KMS-11 (cell line): ENCODE results near the gene C4orf33.

Experiments used
- H2AFZ ChIP-seq: fragments of 200-600 bp; sonication (generic); 2 replicates; pipeline ENCODE4 v1.6.1; 2016; ENCODE audit warnings: antibody characterized with exemption, mixed run types, low read depth
- H3K27ac ChIP-seq: fragments of 200-600 bp; sonication (generic); 2 replicates; pipeline ENCODE4 v1.6.1; 2016; ENCODE audit warnings: mild to moderate bottlenecking, mixed run types
- H3K27me3 ChIP-seq: fragments of 200-600 bp; sonication (generic); 2 replicates; pipeline ENCODE4 v1.6.1; 2017; ENCODE audit warnings: mild to moderate bottlenecking, low read depth, mixed run types, moderate library complexity; ENCODE audit not compliant: insufficient read depth
- H3K36me3 ChIP-seq: fragments of 200-600 bp; sonication (generic); 2 replicates; pipeline ENCODE4 v1.6.1; 2017; ENCODE audit warnings: mild to moderate bottlenecking, mixed run types; ENCODE audit not compliant: insufficient read depth
- H3K4me1 ChIP-seq: fragments of 200-600 bp; sonication (generic); 2 replicates; pipeline ENCODE4 v1.6.1; 2016; ENCODE audit warnings: mild to moderate bottlenecking, low read depth, mixed run types; ENCODE audit not compliant: poor library complexity, severe bottlenecking
- H3K4me2 ChIP-seq: fragments of 200-600 bp; sonication (generic); 2 replicates; pipeline ENCODE4 v1.7.0; 2016; ENCODE audit warnings: mild to moderate bottlenecking, mixed run types
- H3K4me3 ChIP-seq: fragments of 200-600 bp; sonication (generic); IDR thresholded peaks from 2 replicates; pipeline ENCODE4 v1.6.1; 2017; ENCODE audit warnings: low read depth, low read length, mixed read lengths; ENCODE audit not compliant: insufficient read depth
- H3K79me2 ChIP-seq: fragments of 200-600 bp; sonication (generic); 2 replicates; pipeline ENCODE4 v1.6.1; 2016; ENCODE audit warnings: low read depth, mixed run types; ENCODE audit not compliant: insufficient read depth
- H3K9ac ChIP-seq: fragments of 200-600 bp; sonication (generic); 2 replicates; pipeline ENCODE4 v1.6.1; 2016; ENCODE audit warnings: mild to moderate bottlenecking, mixed run types
- H4K20me1 ChIP-seq: fragments of 200-600 bp; sonication (generic); 2 replicates; pipeline ENCODE4 v1.6.1; 2016; ENCODE audit warnings: mild to moderate bottlenecking, mixed run types; ENCODE audit not compliant: insufficient read depth
- TF ChIP-seq, protein P1 (sequence below): fragments of 200-600 bp; sonication (generic); conservative IDR thresholded peaks from 2 replicates; pipeline ENCODE4 v1.6.1; 2017; ENCODE audit warnings: low read depth, mild to moderate bottlenecking, antibody characterized with exemption, low read length, moderate library complexity, mixed read lengths

The C4orf33 gene

DNA sequence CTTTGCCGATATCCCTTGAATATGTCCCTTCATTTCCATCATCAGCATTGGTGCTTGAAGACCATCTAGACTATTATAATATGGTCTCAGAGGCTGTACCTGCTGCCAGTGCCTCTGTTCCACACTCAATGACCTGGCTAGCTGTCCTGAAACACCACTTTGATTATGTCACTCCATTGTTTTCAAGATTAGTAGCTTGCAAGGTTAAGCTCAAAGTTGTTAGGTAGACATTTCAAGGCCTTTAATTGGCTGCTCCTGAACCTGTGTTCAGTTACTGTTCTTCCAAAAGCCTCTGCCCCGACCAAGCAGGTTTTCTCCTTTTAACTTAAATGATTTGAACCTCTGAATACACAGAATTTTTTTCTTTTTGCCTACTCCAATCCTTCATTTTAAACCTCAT is 52.9 kb downstream of the C4orf33 start:
- Histone ChIP-seq H3K9ac (no peak overlapping the region), H3K4me1 (no peaks in the 10 kb centered on the region), H3K4me2 (no peak overlapping the region), H2AFZ (no peak overlapping the region), H3K4me3 (no peak overlapping the region), H3K36me3 (no peaks in the 10 kb centered on the region), H3K27ac (no peak overlapping the region), H3K79me2 (no peaks in the 10 kb centered on the region), H3K27me3 (no peaks in the 10 kb centered on the region), H4K20me1 (no peaks in the 10 kb centered on the region)
- TF ChIP-seq, protein P1, sequence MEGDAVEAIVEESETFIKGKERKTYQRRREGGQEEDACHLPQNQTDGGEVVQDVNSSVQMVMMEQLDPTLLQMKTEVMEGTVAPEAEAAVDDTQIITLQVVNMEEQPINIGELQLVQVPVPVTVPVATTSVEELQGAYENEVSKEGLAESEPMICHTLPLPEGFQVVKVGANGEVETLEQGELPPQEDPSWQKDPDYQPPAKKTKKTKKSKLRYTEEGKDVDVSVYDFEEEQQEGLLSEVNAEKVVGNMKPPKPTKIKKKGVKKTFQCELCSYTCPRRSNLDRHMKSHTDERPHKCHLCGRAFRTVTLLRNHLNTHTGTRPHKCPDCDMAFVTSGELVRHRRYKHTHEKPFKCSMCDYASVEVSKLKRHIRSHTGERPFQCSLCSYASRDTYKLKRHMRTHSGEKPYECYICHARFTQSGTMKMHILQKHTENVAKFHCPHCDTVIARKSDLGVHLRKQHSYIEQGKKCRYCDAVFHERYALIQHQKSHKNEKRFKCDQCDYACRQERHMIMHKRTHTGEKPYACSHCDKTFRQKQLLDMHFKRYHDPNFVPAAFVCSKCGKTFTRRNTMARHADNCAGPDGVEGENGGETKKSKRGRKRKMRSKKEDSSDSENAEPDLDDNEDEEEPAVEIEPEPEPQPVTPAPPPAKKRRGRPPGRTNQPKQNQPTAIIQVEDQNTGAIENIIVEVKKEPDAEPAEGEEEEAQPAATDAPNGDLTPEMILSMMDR: no peak

- Histone ChIP-seq H3K4me1 (no peaks in the 10 kb centered on the region), H3K27ac (no peak overlapping the region), H3K4me3 (no peak overlapping the region), H3K27me3 (no peaks in the 10 kb centered on the region), H3K4me2 (no peak overlapping the region), H3K36me3 (no peaks in the 10 kb centered on the region), H3K79me2 (no peaks in the 10 kb centered on the region), H2AFZ (no peak overlapping the region), H4K20me1 (no peaks in the 10 kb centered on the region), H3K9ac (no peak overlapping the region)
- TF ChIP-seq, protein P1: no peak
Observed at GRCh38 chr4:129149906-129150305, 54.0 kb downstream of the C4orf33 start.

DNA sequence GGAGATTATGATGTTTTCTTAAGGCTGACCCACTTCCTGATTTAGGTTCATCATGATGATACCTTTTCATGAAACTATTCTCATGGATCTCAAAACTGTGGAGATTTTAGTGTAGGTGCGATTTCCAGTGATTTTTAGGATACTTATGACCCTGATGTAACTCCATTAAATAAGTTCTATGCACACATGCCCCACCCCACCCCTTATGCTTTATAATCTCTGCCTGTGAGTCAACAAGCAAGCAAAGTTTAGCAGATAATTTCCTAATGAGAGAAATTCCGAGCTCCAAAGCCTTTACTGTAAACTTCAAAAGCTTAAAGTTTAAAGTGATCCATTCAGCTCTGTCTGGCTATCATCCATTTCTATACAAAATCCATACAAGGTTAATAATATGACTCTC is 56.4 kb downstream of the C4orf33 start:
- H2AFZ ChIP-seq: no peak overlapping the region
- TF ChIP-seq, protein P1: no peak
- no peaks in the 10 kb centered on the region for H3K36me3 ChIP-seq
- H4K20me1 ChIP-seq: no peaks in the 10 kb centered on the region
- no peaks in the 10 kb centered on the region for H3K4me1 ChIP-seq
- H3K27me3 ChIP-seq: no peaks in the 10 kb centered on the region
- no peak overlapping the region for H3K4me3 ChIP-seq
- H3K4me2 ChIP-seq: no peak overlapping the region
- H3K9ac ChIP-seq: no peak overlapping the region
- no peak overlapping the region for H3K27ac ChIP-seq
- H3K79me2 ChIP-seq: no peaks in the 10 kb centered on the region

- Histone ChIP-seq H3K27ac (no peak overlapping the region), H2AFZ (no peak overlapping the region), H3K36me3 (no peaks in the 10 kb centered on the region), H3K4me1 (no peaks in the 10 kb centered on the region), H3K27me3 (no peaks in the 10 kb centered on the region), H3K79me2 (no peaks in the 10 kb centered on the region), H3K4me3 (no peak overlapping the region), H3K9ac (no peak overlapping the region), H4K20me1 (no peaks in the 10 kb centered on the region), H3K4me2 (no peak overlapping the region)
- TF ChIP-seq, protein P1: no peak
Observed at GRCh38 chr4:129153700-129154099, 57.7 kb downstream of the C4orf33 start.
